Measurements from ENCODE around the gene PHAF1. TPM values are rescaled to one million over a fixed set of nuclear protein-coding genes. Genes with fewer than 3 reads are reported as not detected.

Gene PHAF1
- total and polyA plus RNA-seq, 2 of the 13 experiments (the other 11 are each of a cell fraction or from before 2014, with no cell fraction given): 48.3 to 174 TPM

DNA sequence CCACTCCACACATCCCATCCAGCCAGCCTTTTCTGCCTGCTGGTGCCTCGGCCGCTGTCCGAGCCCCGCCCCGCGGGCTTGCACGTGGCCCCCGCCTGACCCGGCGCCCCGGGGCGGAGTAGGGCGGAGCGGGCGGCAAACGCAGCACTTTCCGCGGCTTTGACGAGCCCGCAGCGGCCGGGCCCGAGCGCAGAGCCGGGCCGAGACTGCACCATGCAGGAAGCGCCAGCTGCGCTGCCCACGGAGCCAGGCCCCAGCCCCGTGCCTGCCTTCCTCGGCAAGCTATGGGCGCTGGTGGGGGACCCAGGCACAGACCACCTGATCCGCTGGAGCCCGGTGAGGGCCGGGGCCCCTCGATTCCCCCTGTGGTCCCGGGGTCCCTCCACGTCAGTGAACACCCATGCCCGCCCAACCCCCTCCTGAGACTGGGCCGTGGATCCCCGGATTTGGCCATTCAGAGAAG is 54.9 kb downstream of the PHAF1 start, which contains the start of gene HSF4 (continued):
- TF ChIP-seq ZEB1 (IDR thresholded peaks at IDR 0.05; ENCODE audit: insufficient replicate concordance, low read depth) (no peak), ZNF333 (CRISPR knock-in tag; IDR thresholded peaks at IDR 0.05; ENCODE audit: borderline replicate concordance) (peak; percentile 51; the same call in 1 of the 2 replicates), NR2F6 (IDR thresholded peaks at IDR 0.05) (peak; percentile 45; the same call in 1 of the 2 replicates), NR2F6 (CRISPR knock-in tag; IDR thresholded peaks at IDR 0.05) (peak; percentile 92), ZNF607 (CRISPR knock-in tag; IDR thresholded peaks at IDR 0.05; ENCODE audit: borderline replicate concordance) (peak; percentile 95), ATF6 (CRISPR knock-in tag; conservative IDR thresholded peaks at IDR 0.05) (no peak), RCOR2 (CRISPR knock-in tag; IDR thresholded peaks at IDR 0.05) (no peak), ZNF33A (CRISPR knock-in tag; IDR thresholded peaks at IDR 0.05; ENCODE audit: borderline replicate concordance) (no peak), ZNF557 (CRISPR knock-in tag; IDR thresholded peaks at IDR 0.05) (peak; percentile 78; the same call in 1 of the 2 replicates), CC2D1A (CRISPR knock-in tag; IDR thresholded peaks at IDR 0.05) (no peak), JUN (CRISPR knock-in tag; IDR thresholded peaks at IDR 0.05) (0 out of 2 replicates have a peak, but pooled peaks have one; percentile 71), JARID2 (CRISPR knock-in tag; IDR thresholded peaks at IDR 0.05; ENCODE audit: insufficient replicate concordance) (no peak), NRL (CRISPR knock-in tag; IDR thresholded peaks at IDR 0.05; ENCODE audit: borderline replicate concordance) (no peak), MTF2 (CRISPR knock-in tag; IDR thresholded peaks at IDR 0.05; ENCODE audit: borderline replicate concordance) (0 out of 2 replicates have a peak, but pooled peaks have one; percentile 19), MBNL3 (CRISPR knock-in tag; conservative IDR thresholded peaks at IDR 0.05) (no peak), NPAS2 (CRISPR knock-in tag; IDR thresholded peaks at IDR 0.05; ENCODE audit: borderline replicate concordance) (no peak), RARA (CRISPR knock-in tag; IDR thresholded peaks at IDR 0.05) (peak; percentile 86), ZC3H13 (CRISPR knock-in tag; IDR thresholded peaks at IDR 0.05) (peak; percentile 95), ZNF280B (CRISPR knock-in tag; IDR thresholded peaks at IDR 0.05; ENCODE audit: borderline replicate concordance) (peak; percentile 89; the same call in 1 of the 2 replicates), ZNF788 (CRISPR knock-in tag; IDR thresholded peaks at IDR 0.05; ENCODE audit: borderline replicate concordance) (peak; percentile 87), DPF2 (CRISPR knock-in tag; IDR thresholded peaks at IDR 0.05; ENCODE audit: borderline replicate concordance, low read depth) (no peak), ZNF749 (CRISPR knock-in tag; IDR thresholded peaks at IDR 0.05; ENCODE audit: borderline replicate concordance) (peak; percentile 88)
- TF ChIP-seq, protein P1, sequence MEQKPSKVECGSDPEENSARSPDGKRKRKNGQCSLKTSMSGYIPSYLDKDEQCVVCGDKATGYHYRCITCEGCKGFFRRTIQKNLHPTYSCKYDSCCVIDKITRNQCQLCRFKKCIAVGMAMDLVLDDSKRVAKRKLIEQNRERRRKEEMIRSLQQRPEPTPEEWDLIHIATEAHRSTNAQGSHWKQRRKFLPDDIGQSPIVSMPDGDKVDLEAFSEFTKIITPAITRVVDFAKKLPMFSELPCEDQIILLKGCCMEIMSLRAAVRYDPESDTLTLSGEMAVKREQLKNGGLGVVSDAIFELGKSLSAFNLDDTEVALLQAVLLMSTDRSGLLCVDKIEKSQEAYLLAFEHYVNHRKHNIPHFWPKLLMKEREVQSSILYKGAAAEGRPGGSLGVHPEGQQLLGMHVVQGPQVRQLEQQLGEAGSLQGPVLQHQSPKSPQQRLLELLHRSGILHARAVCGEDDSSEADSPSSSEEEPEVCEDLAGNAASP (CRISPR knock-in tag; IDR thresholded peaks at IDR 0.05; ENCODE audit: borderline replicate concordance): peak; percentile 86
- TF ChIP-seq, protein P2, sequence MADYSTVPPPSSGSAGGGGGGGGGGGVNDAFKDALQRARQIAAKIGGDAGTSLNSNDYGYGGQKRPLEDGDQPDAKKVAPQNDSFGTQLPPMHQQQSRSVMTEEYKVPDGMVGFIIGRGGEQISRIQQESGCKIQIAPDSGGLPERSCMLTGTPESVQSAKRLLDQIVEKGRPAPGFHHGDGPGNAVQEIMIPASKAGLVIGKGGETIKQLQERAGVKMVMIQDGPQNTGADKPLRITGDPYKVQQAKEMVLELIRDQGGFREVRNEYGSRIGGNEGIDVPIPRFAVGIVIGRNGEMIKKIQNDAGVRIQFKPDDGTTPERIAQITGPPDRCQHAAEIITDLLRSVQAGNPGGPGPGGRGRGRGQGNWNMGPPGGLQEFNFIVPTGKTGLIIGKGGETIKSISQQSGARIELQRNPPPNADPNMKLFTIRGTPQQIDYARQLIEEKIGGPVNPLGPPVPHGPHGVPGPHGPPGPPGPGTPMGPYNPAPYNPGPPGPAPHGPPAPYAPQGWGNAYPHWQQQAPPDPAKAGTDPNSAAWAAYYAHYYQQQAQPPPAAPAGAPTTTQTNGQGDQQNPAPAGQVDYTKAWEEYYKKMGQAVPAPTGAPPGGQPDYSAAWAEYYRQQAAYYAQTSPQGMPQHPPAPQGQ (CRISPR knock-in tag; IDR thresholded peaks at IDR 0.05; ENCODE audit: borderline replicate concordance): no peak

All from HepG2 (cell line).